SKM-1 (cell line): Measurements from ENCODE around the gene BEST4.
"Not testable (repeated sequence)": the region's sequence is repeated elsewhere in the genome, so short reads cannot be mapped to it uniquely, and the experiment has no call there.

Source experiments
- DNase-seq: peaks from one replicate; lab custom pipeline; 2025; ENCODE audit not compliant: unreplicated experiment; lab: John Stamatoyannopoulos, UW

BEST4 gene

DNA sequence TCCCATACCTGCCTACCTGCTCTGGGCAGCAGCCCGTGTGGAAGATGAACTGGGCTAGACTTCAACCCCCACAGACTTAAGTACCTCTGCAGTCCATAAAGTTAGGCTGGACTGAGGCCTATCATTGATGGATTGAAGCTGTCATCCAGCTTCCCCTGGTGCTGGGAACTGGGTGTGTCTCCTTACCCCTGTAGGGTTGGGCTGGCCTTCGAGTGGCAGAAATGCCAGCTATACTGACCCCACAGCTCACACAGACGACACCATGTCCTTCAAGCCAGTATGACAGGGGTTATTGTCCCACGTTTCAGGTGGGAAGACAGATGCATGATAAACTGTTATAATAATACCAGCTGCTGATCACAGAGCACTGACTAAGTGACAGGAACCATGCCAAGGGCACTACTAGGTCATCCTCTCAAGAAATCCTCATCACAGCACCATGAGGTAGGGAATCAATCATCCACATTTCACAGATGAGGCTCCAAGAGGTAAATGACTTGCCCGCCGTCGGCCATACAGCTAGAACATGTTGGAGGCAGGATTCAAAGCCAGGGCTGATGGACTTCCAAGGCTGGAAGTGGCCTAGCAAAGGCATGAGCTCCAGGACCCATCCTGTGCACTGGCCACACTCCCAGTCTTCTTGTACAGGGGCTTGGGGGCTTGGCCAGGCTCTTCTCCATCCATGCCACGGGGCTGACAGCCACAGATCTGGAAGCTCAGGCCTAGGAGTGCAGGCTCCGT, at the start of gene BEST4:
TSS of gene BEST4 (minus strand) at position 51 of the 741 bp plus-strand sequence. CDS start 465 bp downstream, outside the sequence.
- DNase-seq, result no peak

DNA sequence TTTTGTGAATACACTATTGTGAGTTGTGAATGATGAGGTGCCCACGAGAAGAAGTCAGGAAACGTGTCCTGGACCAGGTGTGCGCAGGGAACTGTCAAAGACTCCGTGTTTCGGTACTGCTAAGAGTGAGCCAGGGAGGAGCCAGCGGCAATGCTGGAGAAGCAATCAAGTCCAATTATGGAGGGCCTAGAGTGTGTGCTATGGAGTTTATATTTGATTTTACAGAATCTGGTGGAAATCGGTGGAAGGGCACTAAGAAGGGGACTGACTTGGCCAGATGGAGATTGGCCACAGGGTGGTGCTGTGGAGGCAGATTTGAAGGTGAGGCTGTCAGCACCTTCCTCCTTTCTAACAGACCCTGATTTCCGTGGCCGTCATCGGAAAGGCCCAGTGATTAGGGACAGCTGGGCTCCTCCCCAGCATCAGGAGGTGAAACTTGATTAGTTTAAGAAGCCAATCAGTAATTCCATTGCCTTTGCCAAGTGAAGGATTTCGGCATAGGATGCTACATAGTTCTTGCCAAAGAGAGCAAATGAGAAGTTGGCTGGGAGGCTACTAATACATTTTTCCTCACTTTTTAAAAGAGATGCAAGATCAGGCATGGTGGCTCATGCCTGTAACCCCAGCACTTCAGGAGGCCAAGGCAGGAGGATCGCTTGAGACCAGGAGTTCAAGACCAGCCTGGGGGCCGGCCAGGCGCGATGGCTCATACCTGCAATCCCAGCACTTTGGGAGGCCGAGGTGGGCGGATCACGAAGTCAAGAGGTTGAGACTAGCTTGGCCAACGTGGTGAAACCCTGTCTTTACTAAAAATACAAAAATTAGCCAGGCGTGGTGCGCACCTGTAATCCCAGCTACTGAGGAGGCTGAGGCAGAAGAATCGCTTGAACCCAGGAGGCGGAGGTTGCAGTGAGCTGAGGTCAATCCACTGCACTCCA, 48.0 kb upstream of the BEST4 start:
- peak; percentile 47 for DNase-seq

DNA sequence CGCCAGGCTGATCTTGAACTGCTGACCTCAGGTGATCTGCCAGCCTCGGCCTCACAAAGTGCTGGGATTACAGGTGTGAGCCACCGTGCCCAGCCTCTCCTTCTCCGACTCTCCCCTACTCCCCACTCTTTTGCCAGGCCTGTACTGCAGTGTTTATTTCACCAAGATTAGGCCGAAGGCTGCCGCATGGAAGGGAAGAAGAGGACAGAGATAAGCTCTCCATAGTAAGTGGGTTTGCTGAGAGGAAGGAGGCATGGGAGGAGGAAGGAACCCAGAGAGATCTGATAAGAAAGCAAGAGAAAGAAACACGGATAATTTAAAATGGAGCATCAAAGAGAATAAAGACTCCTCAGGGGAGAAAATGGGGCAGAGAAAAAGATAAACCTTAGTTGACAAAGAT, 46.4 kb upstream of the BEST4 start:
- no peak for DNase-seq

GRCh38 chr1:44832056-44832705, 44.2 kb upstream of the BEST4 start:
- no peak for DNase-seq

- DNase-seq, result no peak
Observed at GRCh38 chr1:44831516-44831915, 43.5 kb upstream of the BEST4 start.

DNA sequence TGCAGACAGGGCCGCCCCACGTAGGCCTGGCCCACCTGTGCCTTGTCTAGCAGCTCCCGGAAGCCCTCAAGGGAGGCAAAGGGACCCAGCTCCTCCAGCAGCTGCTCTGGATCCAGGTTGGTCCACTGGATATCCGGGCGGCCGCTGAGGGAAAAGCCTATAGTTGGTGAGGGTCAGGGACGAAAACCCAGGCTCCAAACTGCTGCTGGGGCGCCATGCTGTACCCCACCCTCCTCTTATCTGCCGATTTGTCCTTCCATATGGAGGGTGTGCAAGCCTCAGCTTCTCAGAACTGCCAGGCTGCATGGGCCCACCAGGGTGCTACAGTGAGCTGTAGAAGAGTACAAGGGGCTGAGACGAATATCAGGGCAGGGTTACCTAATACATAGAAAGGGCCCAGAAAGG, 42.9 kb upstream of the BEST4 start:
- DNase-seq, result no peak

DNA sequence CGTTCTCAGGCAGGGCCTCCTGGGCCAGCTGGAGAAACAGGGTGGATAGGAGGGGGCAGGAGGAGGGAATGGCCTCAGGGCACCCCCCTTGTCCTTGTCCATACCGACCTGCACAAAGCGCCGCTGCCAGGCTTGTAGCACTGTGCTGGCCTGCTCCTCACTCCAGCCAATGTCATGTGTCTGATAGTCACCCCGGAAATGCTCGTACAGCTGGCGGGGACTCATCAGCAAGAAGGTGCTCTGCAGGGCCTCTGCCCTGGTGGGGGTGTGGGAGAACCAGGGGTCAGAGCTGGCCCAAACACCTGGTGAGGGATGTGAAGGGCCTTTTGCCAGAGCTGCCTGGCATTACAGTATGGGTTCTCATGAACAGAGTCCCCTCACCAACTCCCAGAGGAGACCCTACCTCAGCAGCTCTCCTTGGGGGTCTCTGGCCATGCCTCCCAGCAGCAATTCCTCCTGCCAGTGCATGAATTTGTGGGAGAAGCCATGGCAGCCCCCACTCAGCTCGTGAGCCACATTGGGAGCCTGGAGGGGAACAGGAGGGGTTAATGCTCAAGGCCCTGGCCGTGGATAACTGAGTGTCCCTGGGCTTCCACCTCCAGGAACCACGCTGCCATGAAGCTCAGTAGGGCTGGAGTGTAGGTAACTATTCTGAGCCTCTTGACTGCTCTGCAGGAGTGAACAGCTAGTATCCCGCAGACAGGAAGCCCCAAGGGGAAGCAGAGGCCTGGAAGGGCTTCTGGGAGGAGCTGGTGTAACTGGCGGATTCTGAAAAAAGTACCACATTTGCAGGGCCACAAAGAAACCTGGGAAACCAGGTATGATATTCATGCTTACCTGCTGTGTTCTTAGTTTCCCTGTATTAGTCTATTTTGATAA, 41.8 kb upstream of the BEST4 start:
- DNase-seq, result no peak

- DNase-seq, result no peak
Observed at GRCh38 chr1:44828841-44829440, 41.0 kb upstream of the BEST4 start.

DNA sequence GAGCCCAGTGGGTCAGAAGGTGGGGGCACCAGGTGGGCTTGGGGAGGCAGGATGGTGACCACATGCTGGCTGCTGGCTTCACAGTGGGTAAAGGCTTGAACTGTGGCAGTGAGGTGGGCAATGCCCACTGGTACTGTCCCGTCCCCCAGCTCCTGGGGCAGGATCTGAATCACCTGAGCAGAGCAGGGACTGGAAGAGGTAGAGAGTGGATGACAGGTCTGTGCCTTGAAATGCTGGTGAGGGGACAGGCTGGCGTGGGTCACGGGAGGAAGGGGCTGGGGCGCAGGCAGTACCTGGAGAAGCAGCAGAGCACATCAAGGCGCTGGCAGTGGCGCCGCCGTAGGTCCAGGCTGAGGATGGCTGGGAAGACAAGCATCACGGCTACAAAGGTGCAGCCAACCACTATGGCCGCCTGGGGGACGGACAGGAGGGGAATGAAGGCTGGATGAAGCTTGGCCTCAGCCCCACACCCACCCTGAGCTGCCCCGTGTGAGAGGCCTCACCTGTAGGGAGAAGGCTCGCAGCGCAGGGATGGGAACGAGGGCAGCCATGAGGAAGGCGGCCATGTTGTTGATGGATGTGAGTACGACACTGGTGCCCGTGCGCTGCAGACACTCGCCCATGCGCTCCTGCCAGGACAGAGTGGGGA, 40.2 kb upstream of the BEST4 start:
- DNase-seq, result no peak

- DNase-seq, result no peak
Observed at GRCh38 chr1:44827197-44828002, 39.4 kb upstream of the BEST4 start.

DNA sequence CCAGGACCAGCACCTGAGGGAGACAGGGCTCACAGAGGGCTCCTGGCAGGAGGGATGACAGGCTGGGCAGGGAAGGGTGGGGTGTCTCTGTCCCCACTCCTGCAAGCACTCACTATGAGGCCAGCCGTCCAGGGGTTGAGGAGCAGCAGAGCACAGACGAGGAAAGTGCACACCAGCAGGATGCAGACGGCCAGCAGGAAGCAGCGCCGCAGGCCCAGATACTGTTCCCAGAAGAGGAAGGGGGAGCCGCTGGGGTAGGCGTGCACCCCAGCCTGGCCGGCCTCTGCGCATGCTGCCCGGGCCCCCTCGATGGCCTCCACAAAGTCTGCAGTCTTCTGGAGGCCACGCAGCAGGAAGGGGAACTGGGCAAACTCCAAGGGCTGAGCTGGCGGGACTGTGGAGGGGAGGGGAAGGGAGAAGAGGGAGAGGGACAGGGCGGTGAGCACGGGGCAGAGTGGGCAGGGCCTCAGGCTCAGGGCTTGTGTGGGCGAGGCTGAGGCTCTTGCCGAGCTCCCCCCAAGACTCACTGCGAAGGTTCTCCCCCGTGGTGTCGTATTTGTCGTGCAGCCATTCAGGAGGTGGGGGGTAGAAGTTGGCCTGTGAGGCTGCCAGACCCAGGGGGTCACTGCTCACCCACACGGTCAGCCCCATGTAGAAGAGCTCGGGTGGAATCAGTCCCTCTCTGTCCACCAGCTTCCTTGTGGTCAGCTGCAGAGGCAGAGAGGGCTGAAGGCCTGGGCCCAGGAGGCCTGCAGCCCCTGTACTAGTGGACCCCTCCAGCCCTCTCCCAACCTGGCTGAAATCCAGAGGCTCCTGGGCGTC, 38.6 kb upstream of the BEST4 start:
- peak; percentile 32 for DNase-seq

- DNase-seq, result not testable (repeated sequence)
Observed at GRCh38 chr1:44824392-44824791, 36.4 kb upstream of the BEST4 start.

DNA sequence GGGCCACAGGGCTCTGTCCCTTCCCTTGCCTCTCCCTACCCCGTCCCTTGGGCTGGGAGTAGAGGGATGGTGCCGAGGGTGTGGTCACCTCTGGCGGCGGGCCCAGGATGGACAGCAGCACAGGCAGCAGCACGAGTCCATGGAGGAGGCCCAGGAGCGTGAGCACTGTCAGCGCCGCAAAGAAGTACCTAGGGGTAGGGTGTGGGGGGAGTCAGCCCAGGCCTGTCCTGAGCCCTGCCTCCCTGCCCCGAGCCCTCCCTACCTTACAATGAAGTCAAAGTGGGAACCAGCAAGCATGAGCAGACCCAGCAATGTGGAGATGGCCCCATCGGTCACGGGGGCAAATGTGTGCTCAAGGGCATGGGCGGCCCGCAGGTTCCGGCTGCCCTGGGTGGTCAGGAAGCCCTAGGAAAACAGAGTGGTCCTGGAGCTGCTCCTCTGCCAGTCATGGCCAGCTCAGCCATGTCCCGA, 35.0 kb upstream of the BEST4 start:
- DNase-seq, result no peak

DNA sequence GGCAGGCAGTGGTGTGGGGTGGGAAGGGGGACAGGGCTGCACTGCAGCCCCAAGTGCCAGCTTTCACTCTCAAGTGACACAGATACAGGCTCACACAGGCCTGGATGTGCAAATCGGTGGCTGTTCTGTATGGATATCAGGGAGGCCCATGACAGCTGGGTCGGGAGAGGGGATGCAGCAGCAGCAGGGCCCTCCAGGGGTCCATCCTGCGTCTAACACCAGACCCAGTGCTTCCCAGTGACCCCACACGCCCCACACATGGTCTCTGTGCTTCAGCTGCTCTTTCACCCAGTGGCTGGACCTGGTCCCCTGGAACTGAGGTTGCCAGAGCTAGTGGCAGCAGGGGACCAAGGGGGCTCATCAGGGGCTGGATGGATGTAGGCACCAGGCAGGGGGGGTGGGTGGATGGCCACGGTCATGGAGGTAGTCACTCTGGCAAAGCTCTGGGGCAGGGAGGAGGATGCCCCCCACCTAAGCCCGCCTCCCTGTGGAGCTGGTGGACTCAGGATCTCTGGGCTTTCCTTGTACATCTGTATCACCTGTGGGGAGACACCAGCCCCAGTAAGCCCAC, 34.2 kb upstream of the BEST4 start:
- no peak for DNase-seq

- DNase-seq, result no peak
Observed at GRCh38 chr1:44821240-44821715, 33.3 kb upstream of the BEST4 start.

DNA sequence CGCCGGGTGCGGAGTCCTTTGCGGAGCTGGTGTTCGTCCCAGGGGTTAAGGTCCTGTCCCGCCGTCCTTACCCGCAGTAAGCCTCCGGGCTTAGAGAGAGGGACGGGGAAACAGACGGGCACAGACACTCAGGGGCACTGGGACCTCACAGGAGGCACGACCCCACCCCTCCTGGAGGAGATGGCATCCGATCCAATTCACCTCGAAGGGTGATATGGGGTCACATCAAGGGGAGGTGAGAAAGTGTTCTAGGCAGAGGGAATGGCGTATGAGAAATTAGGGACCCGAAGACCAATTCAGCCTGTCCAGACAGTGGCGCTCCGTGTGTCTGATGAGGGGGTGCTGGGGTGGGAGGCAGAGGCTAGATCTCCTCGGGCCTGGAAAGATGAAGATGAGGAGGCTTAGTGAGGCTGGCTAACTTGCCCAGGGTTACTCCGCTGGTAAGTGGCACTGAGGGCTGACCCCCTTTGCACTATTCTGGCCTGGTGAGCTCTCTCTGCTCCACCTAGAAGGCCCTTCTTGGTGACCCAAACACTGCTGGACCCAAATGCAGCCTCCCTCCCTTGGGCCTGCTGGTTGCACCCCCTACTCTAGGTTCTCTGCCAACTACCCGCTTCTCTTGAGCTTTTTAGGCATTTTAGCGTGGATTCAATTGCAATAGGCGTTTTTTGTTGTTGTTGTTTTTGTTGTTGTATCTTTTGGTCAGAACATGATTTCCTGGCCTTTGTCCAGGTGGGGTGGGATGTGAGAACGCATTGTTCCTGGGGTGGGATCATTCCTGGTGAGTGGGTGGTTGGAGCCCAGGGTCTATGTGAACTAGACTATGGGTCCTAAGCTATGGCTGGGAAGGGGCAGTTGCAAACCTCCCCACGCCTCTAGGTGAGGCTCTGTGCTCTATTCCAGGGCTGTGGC, 32.6 kb upstream of the BEST4 start:
- no peak for DNase-seq
